Measurements from ENCODE around the gene PARD6G.

The PARD6G gene

GRCh38 chr18:80171054-80171872 is 76.1 kb downstream of the PARD6G start:
- Histone ChIP-seq H3K27ac (no peak overlapping the region), H3K4me3 (ENCODE audit: low read depth, low read length) (no peak overlapping the region), H3K27me3 (ENCODE audit: insufficient read depth, low read depth, severe bottlenecking) (no peaks in the 10 kb centered on the region), H3K9me3 (ENCODE audit: severe bottlenecking) (no peaks in the 10 kb centered on the region), H3K36me3 (no peaks in the 10 kb centered on the region; the same call in 1 of the 2 replicates)
- DNase-seq, result peak; percentile 76
- peak; percentile 93 for TF ChIP-seq CTCF (IDR thresholded peaks at IDR 0.05; ENCODE audit: low read depth, low read length)

GRCh38 chr18:80170395-80171053 is 76.8 kb downstream of the PARD6G start:
- 0 out of 2 replicates have a peak, but pooled peaks have one; percentile 1 for TF ChIP-seq CTCF (IDR thresholded peaks at IDR 0.05; ENCODE audit: low read depth, low read length)
- H3K27ac ChIP-seq, result no peak overlapping the region
- no peak for DNase-seq
- no peaks in the 10 kb centered on the region for H3K27me3 ChIP-seq (ENCODE audit: insufficient read depth, low read depth, severe bottlenecking)
- H3K9me3 ChIP-seq (ENCODE audit: severe bottlenecking), result peaks cover 3% of the 10 kb centered on the region
- no peak overlapping the region for H3K4me3 ChIP-seq (ENCODE audit: low read depth, low read length)
- no peaks in the 10 kb centered on the region; the same call in 1 of the 2 replicates for H3K36me3 ChIP-seq

GRCh38 chr18:80169607-80170006 is 77.7 kb downstream of the PARD6G start:
- Histone ChIP-seq H3K9me3 (ENCODE audit: severe bottlenecking) (peaks cover 9% of the 10 kb centered on the region), H3K27me3 (ENCODE audit: insufficient read depth, low read depth, severe bottlenecking) (no peaks in the 10 kb centered on the region), H3K36me3 (no peaks in the 10 kb centered on the region; the same call in 1 of the 2 replicates), H3K27ac (no peak overlapping the region), H3K4me3 (ENCODE audit: low read depth, low read length) (no peak overlapping the region)
- no peak for TF ChIP-seq CTCF (IDR thresholded peaks at IDR 0.05; ENCODE audit: low read depth, low read length)
- DNase-seq, result no peak

- Histone ChIP-seq H3K4me3 (ENCODE audit: low read depth, low read length) (no peak overlapping the region), H3K27me3 (ENCODE audit: insufficient read depth, low read depth, severe bottlenecking) (no peaks in the 10 kb centered on the region), H3K36me3 (peaks cover 5% of the 10 kb centered on the region), H3K27ac (no peak overlapping the region), H3K9me3 (ENCODE audit: severe bottlenecking) (peaks cover 15% of the 10 kb centered on the region)
- TF ChIP-seq CTCF (IDR thresholded peaks at IDR 0.05; ENCODE audit: low read depth, low read length), result no peak
- DNase-seq, result no peak
Measured at GRCh38 chr18:80168982-80169381, 78.3 kb downstream of the PARD6G start.

GRCh38 chr18:80168346-80168745 is 79.0 kb downstream of the PARD6G start:
- Histone ChIP-seq H3K27me3 (ENCODE audit: insufficient read depth, low read depth, severe bottlenecking) (no peaks in the 10 kb centered on the region), H3K36me3 (peaks cover 11% of the 10 kb centered on the region), H3K4me3 (ENCODE audit: low read depth, low read length) (no peak overlapping the region), H3K27ac (no peak overlapping the region), H3K9me3 (ENCODE audit: severe bottlenecking) (peaks cover 20% of the 10 kb centered on the region)
- no peak for TF ChIP-seq CTCF (IDR thresholded peaks at IDR 0.05; ENCODE audit: low read depth, low read length)
- DNase-seq, result no peak

Measured in WERI-Rb-1 (cell line).